T-helper 1 cell treated with Interleukin-12 subunit alpha and Interleukin-12 subunit beta and Interleukin-4 antibody, amounts not matched to agents 30 μg/mL and 1 μg/mL, for 36 hours (primary cell): Measurements from ENCODE around the gene SCN1B.
"Not testable (repeated sequence)": the region's sequence is repeated elsewhere in the genome, so short reads cannot be mapped to it uniquely, and the experiment has no call there.

Source experiments
- H3K27ac Mint-ChIP-seq: one replicate; pipeline ENCODE4 v1.8.0; 2021; ENCODE audit warnings: mild to moderate bottlenecking, mixed read lengths
- H3K27me3 Mint-ChIP-seq: one replicate; pipeline ENCODE4 v1.8.0; 2021; ENCODE audit warnings: low read depth, mixed read lengths
- H3K36me3 Mint-ChIP-seq: one replicate; pipeline ENCODE4 v1.8.0; 2021; ENCODE audit warnings: low read depth, mixed read lengths
- H3K4me1 Mint-ChIP-seq: one replicate; pipeline ENCODE4 v1.8.0; 2021; ENCODE audit warnings: low read depth, mixed read lengths
- H3K4me3 Mint-ChIP-seq: one replicate; pipeline ENCODE4 v1.8.0; 2021; ENCODE audit warnings: mild to moderate bottlenecking, moderate library complexity, mixed read lengths
- H3K9me3 Mint-ChIP-seq: one replicate; pipeline ENCODE4 v1.8.0; 2021; ENCODE audit warnings: mixed read lengths

Gene SCN1B

GRCh38 chr19:35021016-35021415 is 9.3 kb upstream of the SCN1B start:
- Mint-ChIP-seq H3K27ac (no peak overlapping the region), H3K36me3 (peaks cover 36% of the 10 kb centered on the region), H3K4me3 (no peak overlapping the region), H3K9me3 (no peaks in the 10 kb centered on the region), H3K27me3 (no peaks in the 10 kb centered on the region), H3K4me1 (no peaks in the 10 kb centered on the region)

GRCh38 chr19:35021596-35021995 is 8.7 kb upstream of the SCN1B start:
- H3K4me3 Mint-ChIP-seq: no peak overlapping the region
- peaks cover 35% of the 10 kb centered on the region for H3K36me3 Mint-ChIP-seq
- no peaks in the 10 kb centered on the region for H3K4me1 Mint-ChIP-seq
- no peak overlapping the region for H3K27ac Mint-ChIP-seq
- H3K9me3 Mint-ChIP-seq: no peaks in the 10 kb centered on the region
- no peaks in the 10 kb centered on the region for H3K27me3 Mint-ChIP-seq

GRCh38 chr19:35022460-35022859 is 7.8 kb upstream of the SCN1B start:
- Mint-ChIP-seq H3K36me3 (peaks cover 35% of the 10 kb centered on the region), H3K27me3 (no peaks in the 10 kb centered on the region), H3K9me3 (no peaks in the 10 kb centered on the region)

GRCh38 chr19:35023428-35023827 is 6.8 kb upstream of the SCN1B start:
- no peaks in the 10 kb centered on the region for H3K9me3 Mint-ChIP-seq
- no peaks in the 10 kb centered on the region for H3K27me3 Mint-ChIP-seq
- no peak overlapping the region for H3K4me3 Mint-ChIP-seq
- H3K27ac Mint-ChIP-seq: no peak overlapping the region
- no peaks in the 10 kb centered on the region for H3K4me1 Mint-ChIP-seq
- peaks cover 28% of the 10 kb centered on the region for H3K36me3 Mint-ChIP-seq

More at GRCh38 chr19:35022460-35022859, 7.8 kb upstream of the SCN1B start:
- H3K27ac Mint-ChIP-seq: no peak overlapping the region
- H3K4me1 Mint-ChIP-seq: no peaks in the 10 kb centered on the region
- no peak overlapping the region for H3K4me3 Mint-ChIP-seq

- Mint-ChIP-seq H3K27me3 (no peaks in the 10 kb centered on the region), H3K36me3 (peaks cover 25% of the 10 kb centered on the region), H3K4me1 (no peaks in the 10 kb centered on the region), H3K9me3 (no peaks in the 10 kb centered on the region), H3K4me3 (no peak overlapping the region), H3K27ac (no peak overlapping the region)
Measured at GRCh38 chr19:35024095-35024494, 6.2 kb upstream of the SCN1B start.

- Mint-ChIP-seq H3K9me3 (no peaks in the 10 kb centered on the region), H3K27ac (no peak overlapping the region), H3K4me1 (no peaks in the 10 kb centered on the region), H3K36me3 (peaks cover 15% of the 10 kb centered on the region), H3K27me3 (peaks cover 4% of the 10 kb centered on the region), H3K4me3 (no peak overlapping the region)
Measured at GRCh38 chr19:35025969-35026368, 4.3 kb upstream of the SCN1B start.

GRCh38 chr19:35026418-35026817 is 3.9 kb upstream of the SCN1B start:
- H3K27me3 Mint-ChIP-seq: peaks cover 9% of the 10 kb centered on the region
- no peak overlapping the region for H3K4me3 Mint-ChIP-seq
- no peak overlapping the region for H3K27ac Mint-ChIP-seq
- peaks cover 17% of the 10 kb centered on the region for H3K36me3 Mint-ChIP-seq
- no peaks in the 10 kb centered on the region for H3K9me3 Mint-ChIP-seq
- H3K4me1 Mint-ChIP-seq: peaks cover 4% of the 10 kb centered on the region

GRCh38 chr19:35027009-35027408 is 3.3 kb upstream of the SCN1B start:
- H3K36me3 Mint-ChIP-seq: peaks cover 16% of the 10 kb centered on the region
- no peaks in the 10 kb centered on the region for H3K9me3 Mint-ChIP-seq
- no peak overlapping the region for H3K4me3 Mint-ChIP-seq
- peaks cover 6% of the 10 kb centered on the region for H3K4me1 Mint-ChIP-seq
- peaks cover 14% of the 10 kb centered on the region for H3K27me3 Mint-ChIP-seq
- no peak overlapping the region for H3K27ac Mint-ChIP-seq

GRCh38 chr19:35027851-35028599 is 2.2 kb upstream of the SCN1B start:
- H3K27ac Mint-ChIP-seq: no peak overlapping the region

GRCh38 chr19:35028600-35028885 is 1.7 kb upstream of the SCN1B start:
- not testable (repeated sequence) for H3K9me3 Mint-ChIP-seq, H3K27ac Mint-ChIP-seq, H3K36me3 Mint-ChIP-seq, H3K4me1 Mint-ChIP-seq, H3K4me3 Mint-ChIP-seq
- peaks cover 25% of the 10 kb centered on the region for H3K27me3 Mint-ChIP-seq

More at GRCh38 chr19:35027851-35028599, 2.2 kb upstream of the SCN1B start:
- Mint-ChIP-seq H3K36me3 (peaks cover 11% of the 10 kb centered on the region), H3K9me3 (no peaks in the 10 kb centered on the region), H3K27me3 (peaks cover 22% of the 10 kb centered on the region), H3K4me1 (peaks cover 6% of the 10 kb centered on the region), H3K4me3 (no peak overlapping the region)

- not testable (repeated sequence) for H3K9me3 Mint-ChIP-seq, H3K36me3 Mint-ChIP-seq, H3K4me1 Mint-ChIP-seq, H3K27ac Mint-ChIP-seq
- Mint-ChIP-seq H3K4me3 (peak overlapping the region; percentile 58), H3K27me3 (peaks cover 26% of the 10 kb centered on the region)
Measured at GRCh38 chr19:35029275-35029736, 964 bp upstream of the SCN1B start.

GRCh38 chr19:35029737-35030256 is 473 bp upstream of the SCN1B start:
- H3K27me3 Mint-ChIP-seq: peaks cover 26% of the 10 kb centered on the region
- no peak overlapping the region for H3K27ac Mint-ChIP-seq
- peaks cover 10% of the 10 kb centered on the region for H3K36me3 Mint-ChIP-seq
- no peaks in the 10 kb centered on the region for H3K9me3 Mint-ChIP-seq
- peak overlapping the region; percentile 58 for H3K4me3 Mint-ChIP-seq
- H3K4me1 Mint-ChIP-seq: peaks cover 6% of the 10 kb centered on the region

- Mint-ChIP-seq H3K4me3 (peak overlapping the region; percentile 76), H3K27me3 (peaks cover 26% of the 10 kb centered on the region), H3K4me1 (peaks cover 6% of the 10 kb centered on the region), H3K27ac (peak overlapping the region; percentile 3), H3K36me3 (peaks cover 6% of the 10 kb centered on the region), H3K9me3 (no peaks in the 10 kb centered on the region)
Measured at GRCh38 chr19:35031072-35031881, 1.0 kb downstream of the SCN1B start.

- Mint-ChIP-seq H3K27me3 (peaks cover 26% of the 10 kb centered on the region), H3K4me1 (peaks cover 6% of the 10 kb centered on the region), H3K9me3 (no peaks in the 10 kb centered on the region), H3K4me3 (no peak overlapping the region), H3K27ac (no peak overlapping the region), H3K36me3 (peaks cover 3% of the 10 kb centered on the region)
Measured at GRCh38 chr19:35032356-35032865, 2.1 kb downstream of the SCN1B start.
